Left renal cortex interstitium (tissue), 4 donors: ENCODE results near the gene IDH3G. TPM values are rescaled to one million over a fixed set of nuclear protein-coding genes. Genes with fewer than 3 reads are reported as not detected.
"Not testable (repeated sequence)": the region's sequence is repeated elsewhere in the genome, so short reads cannot be mapped to it uniquely, and the experiment has no call there.

ENCODE experiments used
- DNase-seq, 4 donors: peaks; one replicate each; pipeline ENCODE4 v3.0.0-alpha.2; 2013; ENCODE audit warnings: low read depth in 4 of 4, low spot score in 2 of 4, missing footprints in 1 of 4
- polyA plus RNA-seq, 4 donors: library from polyadenylated mRNA; unstranded; fragments of 120-200 nt; gene quantifications; one replicate each; pipeline ENCODE4 v1.2.1, GENCODE V29; 2013; ENCODE audit not compliant: insufficient read length in 4 of 4

Gene IDH3G
- polyA plus RNA-seq, 4 donors, result 84.2 to 97.6 (median 87.5) TPM

DNA sequence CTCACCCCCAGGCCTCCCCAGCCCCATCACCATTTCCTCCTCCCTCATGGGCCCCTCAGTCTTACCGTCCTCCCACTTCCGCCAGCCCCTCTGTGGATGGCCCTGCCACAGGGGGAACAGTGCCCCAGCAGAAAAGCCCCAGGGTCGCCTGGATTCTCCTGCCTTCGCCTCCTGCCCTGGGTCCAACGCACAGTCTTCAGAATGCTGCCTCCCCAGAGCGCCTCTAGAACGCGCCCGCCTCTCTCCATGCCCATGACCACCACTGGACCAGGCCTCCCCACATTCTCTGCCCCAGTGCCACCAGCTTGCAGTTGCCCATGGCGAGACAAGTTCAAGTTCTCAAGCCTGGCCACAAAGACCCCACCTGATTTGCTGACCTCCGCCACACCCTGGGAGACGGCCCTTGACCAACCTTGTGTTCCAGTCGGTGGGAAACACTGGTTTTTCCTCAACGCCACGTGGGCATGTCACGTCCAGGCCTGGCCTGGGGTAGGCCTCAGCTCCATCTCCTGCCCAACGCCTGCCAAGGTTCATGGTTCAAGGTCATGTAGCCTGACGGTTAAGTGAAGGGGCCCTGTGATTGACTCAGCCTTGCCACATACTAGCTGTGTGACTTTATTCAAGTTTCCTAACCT, 30.8 kb downstream of the IDH3G start:
- DNase-seq, result no peak

DNA sequence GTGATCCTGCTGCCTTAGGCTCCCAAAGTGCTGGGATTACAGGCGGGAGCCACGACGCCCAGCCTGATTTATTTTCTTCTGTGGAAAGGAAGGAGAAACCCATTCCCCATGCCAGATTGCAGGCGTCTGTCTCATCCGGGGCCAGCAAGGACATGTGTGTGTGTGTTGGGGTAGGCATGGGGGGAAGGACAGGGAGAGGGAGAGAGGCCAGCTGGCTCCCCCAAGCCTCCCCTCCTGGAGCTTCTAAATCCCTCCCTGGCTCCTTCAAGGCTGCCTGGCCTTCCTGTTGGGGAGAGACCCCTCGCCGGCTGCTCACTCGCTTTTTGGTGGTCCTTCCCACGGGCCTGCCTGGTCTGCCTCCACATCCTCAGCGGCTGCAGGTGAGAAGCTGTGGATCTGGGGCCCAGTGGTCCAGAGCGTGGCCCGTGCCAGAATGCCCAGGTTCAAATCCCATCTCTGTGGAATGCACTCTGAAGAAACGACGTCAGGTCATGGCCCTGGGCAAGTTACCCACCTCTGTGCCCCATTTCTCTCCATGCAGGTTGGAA, 31.5 kb downstream of the IDH3G start:
- no peak for DNase-seq

DNA sequence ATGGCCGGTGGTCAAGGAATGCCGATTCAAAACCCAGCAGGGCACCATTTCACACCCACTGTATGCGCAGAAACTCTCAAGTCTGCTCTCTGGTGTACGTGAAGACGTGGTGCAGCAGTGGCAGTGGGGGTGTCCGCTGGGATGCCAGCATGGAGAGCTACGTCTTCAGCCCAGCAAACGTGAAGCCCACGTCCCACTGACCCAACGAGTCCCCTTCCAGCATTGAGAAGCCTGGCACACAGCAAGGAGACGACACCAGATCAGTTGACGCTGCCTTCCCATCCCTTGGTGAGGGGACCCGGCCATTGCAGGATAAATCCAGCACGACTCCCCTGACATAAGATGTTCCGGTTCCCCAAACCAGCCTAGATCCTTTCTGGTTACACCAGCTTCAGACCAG, 32.3 kb downstream of the IDH3G start:
- DNase-seq, result no peak

GRCh38 chrX:153755136-153755535, 39.0 kb downstream of the IDH3G start:
- no peak for DNase-seq

DNA sequence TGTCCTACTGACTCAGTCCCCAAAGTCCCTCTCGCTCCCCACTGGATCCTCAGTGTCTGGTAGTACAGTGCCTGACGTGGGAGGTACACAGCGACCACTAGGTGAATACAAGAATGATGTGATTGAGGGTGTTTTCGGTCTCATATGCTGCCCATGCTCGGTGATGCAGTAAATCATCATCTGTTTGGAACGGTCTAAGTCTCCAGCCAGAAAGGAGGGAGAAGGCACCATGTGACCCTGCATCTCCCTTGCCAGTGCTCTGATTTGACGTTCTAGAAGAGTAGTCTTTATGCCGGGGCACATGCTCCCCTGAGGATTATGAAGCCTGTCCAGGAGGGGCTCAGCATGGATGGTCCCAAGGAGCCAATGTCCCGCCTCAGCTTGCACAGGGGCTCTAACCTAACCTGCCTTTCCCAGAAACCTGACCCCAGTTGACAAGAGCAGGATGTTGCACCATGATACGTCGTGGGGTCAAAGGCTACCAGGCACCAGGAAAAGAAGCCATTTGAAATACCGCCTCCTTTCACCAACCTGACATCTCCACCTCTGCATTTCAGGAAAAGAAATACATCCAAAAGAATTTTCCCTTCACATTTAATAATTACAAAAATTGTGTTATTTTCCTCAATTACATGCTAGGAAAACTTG, 43.9 kb downstream of the IDH3G start:
- DNase-seq, result no peak

DNA sequence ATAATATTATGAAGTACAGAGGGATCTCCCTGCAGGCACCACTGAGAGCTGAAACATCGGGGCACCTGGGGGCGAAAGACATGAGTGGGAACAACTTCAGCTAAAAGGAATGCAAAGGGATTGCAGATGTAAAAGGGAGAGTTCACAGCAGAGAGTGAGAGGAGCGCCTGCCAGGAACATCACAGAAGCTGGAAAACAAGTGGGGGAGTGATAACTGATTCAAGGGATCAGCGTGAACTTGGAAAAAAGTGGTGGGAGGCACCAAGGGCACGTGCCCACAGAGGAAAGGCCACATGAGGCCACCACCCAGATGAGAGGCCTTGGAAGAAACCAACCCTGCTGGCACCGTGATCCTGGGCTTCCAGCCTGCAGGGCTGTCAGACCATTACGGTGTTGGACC, 45.2 kb downstream of the IDH3G start:
- DNase-seq, result not testable (repeated sequence)

DNA sequence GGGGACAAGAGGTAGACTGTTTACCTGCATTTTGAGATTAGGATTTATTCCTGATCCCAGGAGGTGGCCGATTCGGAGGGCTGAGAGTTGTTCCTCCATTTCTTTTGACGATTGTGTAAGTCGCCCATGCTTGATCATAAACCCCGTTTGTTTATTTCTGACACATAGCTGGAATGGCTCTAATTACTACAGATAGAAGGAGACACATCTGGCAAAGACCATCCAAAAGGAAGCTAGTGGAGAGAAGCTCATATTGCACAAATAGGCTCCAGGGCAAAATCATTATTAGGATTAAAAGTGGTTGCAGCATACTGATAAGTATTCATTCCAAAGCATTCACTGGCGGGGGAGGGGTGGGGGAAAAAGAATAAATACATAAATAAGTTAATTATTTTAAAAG, 47.2 kb downstream of the IDH3G start:
- not testable (repeated sequence) for DNase-seq

DNA sequence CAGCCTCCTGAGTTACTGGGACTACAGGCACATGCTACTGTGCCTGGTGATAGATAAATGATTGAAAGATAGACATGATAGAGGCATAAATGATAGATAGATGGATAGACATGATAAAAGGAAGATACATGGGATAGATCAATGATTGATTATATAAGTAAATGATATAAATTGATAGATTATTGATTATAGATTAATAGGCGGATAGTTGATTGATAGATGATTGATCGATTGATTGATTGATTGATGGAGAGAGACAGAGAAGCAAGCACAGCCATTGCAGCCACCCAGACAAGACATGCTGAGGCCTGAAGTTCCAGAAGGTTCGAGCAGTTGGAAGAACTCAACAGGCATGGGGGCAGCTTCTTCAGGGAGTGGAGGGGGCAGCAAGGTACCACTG, 47.8 kb downstream of the IDH3G start:
- DNase-seq, result no peak

DNA sequence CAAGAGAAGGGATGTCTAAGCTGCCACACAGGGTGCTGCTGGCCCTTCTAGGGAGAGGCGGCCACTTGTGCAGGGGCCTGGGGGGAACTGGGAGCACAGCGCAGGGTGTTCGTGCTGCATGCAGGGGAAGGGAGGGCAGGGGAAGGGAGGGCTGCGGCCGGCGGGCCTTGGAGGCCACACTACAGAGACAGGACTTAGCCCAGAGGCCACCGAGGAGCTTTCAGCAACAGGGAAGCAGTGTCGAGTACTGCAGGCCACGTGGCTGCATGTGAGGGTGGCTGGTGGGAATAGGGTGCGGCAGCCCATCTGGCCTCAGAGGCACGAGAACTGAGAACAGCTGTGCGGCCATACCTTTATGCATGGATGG, 49.1 kb downstream of the IDH3G start:
- DNase-seq, result not testable (repeated sequence)

DNA sequence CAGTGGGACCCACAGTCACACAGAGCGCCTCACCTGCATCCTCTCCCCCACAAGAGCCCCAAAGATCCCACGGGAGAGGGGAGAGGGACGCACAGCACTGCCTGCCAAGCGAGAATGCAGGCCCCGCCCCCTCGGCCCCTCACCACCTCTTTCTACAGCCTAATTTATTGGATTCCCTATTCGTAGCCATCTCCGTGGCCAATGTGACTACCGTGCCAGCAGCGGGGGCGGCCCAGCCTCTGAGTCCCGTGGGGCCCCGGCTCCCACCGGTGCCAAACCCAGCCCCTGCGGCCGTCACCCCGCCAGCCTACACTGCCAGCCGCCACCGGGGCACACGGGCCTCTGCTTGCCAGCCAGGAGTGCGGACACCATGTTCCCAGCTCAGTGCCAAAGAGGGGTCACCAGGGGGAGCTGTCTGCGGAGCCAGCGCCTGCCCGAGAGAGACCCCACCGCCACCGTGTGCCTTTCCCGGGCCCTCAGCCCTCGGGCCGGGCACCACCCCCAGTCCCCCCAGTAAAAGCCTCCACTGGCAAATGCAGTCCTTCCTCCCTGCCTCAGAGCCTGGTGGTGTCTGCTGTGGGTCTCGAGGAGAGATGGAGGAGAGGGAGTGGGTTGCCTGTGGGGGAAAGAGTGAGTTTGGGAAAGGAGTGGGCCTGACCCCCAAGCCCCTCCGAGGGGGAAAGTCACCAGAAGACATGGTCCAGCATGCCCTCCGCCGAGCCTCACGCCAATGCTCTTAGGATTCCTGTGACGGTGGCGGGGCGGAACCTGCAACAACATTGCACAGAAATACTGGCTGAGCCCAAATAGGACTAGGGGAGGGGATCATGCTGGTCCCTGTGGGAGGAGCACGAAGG, 49.7 kb downstream of the IDH3G start:
- no peak for DNase-seq

GRCh38 chrX:153743468-153744209, 50.5 kb downstream of the IDH3G start:
- DNase-seq, result not testable (repeated sequence)

- not testable (repeated sequence) for DNase-seq
These were observed 51.2 kb downstream of the IDH3G start for GRCh38 chrX:153742796-153743467.

DNA sequence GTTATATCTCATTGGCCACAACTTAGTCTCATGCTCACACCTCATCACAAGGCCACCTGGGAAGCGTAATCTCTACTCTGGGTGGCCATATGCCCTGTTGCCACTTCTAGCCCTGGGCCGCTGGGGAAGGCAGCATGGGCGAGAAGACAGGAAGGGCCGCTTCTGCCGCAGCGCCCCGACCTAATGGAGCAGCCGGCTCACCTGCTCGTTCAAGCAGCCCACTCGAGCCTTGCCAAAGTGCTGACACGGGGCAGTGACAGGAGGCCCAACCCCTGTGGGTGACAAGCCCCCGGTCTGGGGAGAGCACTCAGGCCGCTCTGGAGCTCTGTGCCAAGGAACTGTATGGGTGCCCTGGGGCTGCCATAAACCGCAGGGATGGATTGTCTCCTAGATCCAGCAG, 52.1 kb downstream of the IDH3G start:
- not testable (repeated sequence) for DNase-seq

DNA sequence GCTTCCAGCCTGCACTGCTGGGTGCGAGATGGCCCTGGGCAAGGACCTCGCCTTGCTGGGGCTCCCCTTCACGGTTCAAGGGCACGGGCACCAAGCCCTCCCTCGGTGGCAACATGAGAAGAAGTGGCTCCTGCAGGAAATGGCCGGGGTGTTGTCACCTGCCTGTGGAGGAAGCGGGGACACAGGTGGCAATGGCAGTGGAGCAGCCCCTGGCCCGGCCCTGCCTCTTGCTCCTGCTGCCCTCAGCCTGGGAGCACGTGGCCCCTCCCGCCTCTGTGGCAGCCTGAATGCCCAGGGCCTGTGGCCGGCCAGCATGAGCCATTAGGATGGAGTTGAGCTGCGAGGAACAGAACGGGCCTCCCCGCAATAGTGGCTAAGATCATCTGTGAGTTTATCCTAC, 52.7 kb downstream of the IDH3G start:
- no peak for DNase-seq

DNA sequence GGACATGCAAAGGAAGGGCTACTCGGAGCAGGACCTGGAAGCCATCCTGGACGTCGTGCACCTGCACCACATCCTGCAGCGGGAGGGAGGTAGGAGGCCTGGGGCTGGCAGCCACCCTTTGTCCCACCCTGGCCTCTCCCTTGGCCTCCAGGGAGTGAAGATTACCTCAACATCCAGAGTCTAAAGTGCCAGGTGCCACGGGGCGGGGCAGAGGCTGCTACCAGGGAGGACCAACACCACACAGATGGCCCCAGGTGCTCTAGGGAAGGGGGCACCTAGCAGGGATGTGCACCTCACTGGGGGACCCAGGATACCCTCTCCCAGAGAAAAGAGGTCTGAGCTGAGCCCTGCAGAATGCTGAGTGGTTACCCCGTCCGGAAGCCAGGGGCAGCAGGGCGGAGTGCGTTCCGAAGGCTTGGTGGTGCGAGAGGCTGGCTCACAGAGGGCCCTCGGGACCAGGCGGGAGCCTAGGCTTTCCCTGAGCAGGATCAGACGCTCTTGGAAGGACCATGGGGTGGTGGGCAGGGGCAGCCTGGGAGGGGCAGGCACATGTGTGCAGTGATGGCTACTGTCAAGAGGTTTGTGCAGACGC, 53.4 kb downstream of the IDH3G start:
- no peak for DNase-seq

GRCh38 chrX:153739754-153740486, 54.3 kb downstream of the IDH3G start:
- no peak for DNase-seq

GRCh38 chrX:153738056-153738605, 56.0 kb downstream of the IDH3G start:
- DNase-seq, result no peak

DNA sequence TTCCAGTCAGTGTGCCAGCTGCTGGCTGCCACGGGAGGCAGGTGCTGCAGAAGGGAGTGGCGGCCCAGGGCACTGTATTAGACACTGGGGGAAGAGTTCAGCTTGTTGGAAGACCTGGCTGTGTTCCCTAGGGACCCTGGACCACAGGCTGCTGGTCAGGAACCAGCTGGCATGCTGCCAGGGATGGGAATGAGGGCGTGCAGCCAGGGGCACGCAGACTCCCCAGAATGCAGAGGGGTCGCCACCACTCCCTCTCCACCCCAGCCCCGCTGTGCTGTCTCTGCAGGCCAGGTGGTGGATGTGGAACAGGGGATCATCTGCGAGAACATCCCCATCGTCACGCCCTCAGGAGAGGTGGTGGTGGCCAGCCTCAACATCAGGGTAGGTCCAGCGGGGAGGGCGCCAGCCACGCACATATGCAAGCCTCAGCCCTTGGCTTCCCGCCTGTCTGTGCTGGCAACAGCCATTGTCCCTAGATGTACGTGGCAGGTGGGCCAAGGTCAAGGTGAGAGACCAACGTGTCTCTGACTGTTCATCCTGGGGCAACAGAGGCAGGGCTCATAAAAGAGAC, 57.2 kb downstream of the IDH3G start:
- no peak for DNase-seq
